Measurements from ENCODE around the gene FBXL3.
A peak's percentile ranks its signal among the peaks of the same experiment; 100 is the strongest.
"Not testable (repeated sequence)": the region's sequence is repeated elsewhere in the genome, so short reads cannot be mapped to it uniquely, and the experiment has no call there.

The FBXL3 gene

GRCh38 chr13:76983676-76984075 is 43.3 kb downstream of the FBXL3 start:
- no peak for DNase-seq (ENCODE audit: low spot score)

GRCh38 chr13:76982061-76982460 is 44.9 kb downstream of the FBXL3 start:
- no peak for DNase-seq (ENCODE audit: low spot score)

GRCh38 chr13:76980075-76980718 is 46.8 kb downstream of the FBXL3 start:
- DNase-seq (ENCODE audit: low spot score) = peak; percentile 89

- DNase-seq (ENCODE audit: low spot score) = no peak
Measured at GRCh38 chr13:76976929-76977328, 50.0 kb downstream of the FBXL3 start.

GRCh38 chr13:76976490-76976889 is 50.5 kb downstream of the FBXL3 start:
- no peak for DNase-seq (ENCODE audit: low spot score)

GRCh38 chr13:76975863-76976262 is 51.1 kb downstream of the FBXL3 start:
- DNase-seq (ENCODE audit: low spot score) = no peak

- DNase-seq (ENCODE audit: low spot score) = no peak
Measured at GRCh38 chr13:76974618-76974975, 52.4 kb downstream of the FBXL3 start.

- DNase-seq (ENCODE audit: low spot score) = no peak
Measured at GRCh38 chr13:76973920-76974617, 52.9 kb downstream of the FBXL3 start.

- DNase-seq (ENCODE audit: low spot score) = no peak
Measured at GRCh38 chr13:76971851-76972829, 54.8 kb downstream of the FBXL3 start.

- no peak for DNase-seq (ENCODE audit: low spot score)
Measured at GRCh38 chr13:76971215-76971614, 55.7 kb downstream of the FBXL3 start.

GRCh38 chr13:76969488-76970365 is 57.2 kb downstream of the FBXL3 start:
- no peak for DNase-seq (ENCODE audit: low spot score)

GRCh38 chr13:76968041-76968440 is 58.9 kb downstream of the FBXL3 start:
- DNase-seq (ENCODE audit: low spot score) = no peak

GRCh38 chr13:76967031-76967430 is 59.9 kb downstream of the FBXL3 start:
- DNase-seq (ENCODE audit: low spot score) = no peak

- DNase-seq (ENCODE audit: low spot score) = peak; percentile 70
Measured at GRCh38 chr13:76965759-76966421, 61.1 kb downstream of the FBXL3 start.

GRCh38 chr13:76959734-76960133 is 67.2 kb downstream of the FBXL3 start:
- not testable (repeated sequence) for DNase-seq (ENCODE audit: low spot score)

GRCh38 chr13:76958841-76959432 is 68.0 kb downstream of the FBXL3 start:
- DNase-seq (ENCODE audit: low spot score) = no peak

- DNase-seq (ENCODE audit: low spot score) = no peak
Measured at GRCh38 chr13:76955661-76956060, 71.3 kb downstream of the FBXL3 start.
